Bronchus fibroblast of lung (primary cell): ENCODE measurements around the gene LONP2. TPM values are rescaled to one million over a fixed set of nuclear protein-coding genes. Genes with fewer than 3 reads are reported as not detected.

ENCODE experiments used
- total RNA-seq: library from RNA; depleted of rRNA; stranded (reverse); fragments of >200 nt; gene quantifications from 2 replicates; pipeline ENCODE4 v1.2.3, GENCODE V29; 2015

LONP2 gene
- total RNA-seq: 23.5 and 25.7 TPM in 2 replicates

DNA sequence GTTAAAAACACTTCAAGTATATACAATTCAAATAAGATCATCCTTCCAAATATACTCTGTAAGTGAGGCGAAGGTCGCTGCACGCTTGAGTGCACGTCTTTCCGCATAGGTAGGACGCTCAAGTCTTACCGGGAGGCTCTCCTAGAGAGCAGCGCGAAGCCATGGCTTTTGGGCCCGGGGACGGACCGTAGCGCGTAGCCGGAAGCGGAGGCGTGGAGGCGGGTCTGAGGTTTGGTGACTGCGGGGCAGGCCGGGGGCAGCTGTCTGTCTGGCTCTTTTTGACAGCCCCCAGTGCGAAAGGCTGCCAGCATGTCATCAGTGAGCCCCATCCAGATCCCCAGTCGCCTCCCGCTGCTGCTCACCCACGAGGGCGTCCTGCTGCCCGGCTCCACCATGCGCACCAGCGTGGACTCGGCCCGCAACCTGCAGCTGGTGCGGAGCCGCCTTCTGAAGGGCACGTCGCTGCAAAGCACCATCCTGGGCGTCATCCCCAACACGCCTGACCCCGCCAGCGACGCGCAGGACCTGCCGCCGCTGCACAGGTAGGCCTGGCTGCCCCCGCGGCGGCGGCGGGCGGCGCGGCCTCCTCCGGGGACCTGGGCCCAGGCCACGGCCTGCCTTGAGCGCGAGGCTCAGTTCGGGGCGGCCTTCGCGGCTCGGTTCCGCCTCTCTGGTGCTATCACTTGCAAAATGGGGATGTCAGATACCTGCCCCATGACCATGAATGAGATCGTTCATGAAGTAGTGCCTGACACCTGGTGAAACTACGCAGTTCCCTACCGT is at the start of gene LONP2:
Gene LONP2, plus strand, starts transcription at position 221 of the 783 bp plus-strand sequence. Its CDS starts 89 bp downstream, at position 310.

GRCh38 chr16:48247311-48247710 is 3.2 kb downstream of the LONP2 start, which contains the start of gene ABCC11:
Gene ABCC11, minus strand, starts transcription at chr16:48247539. Its CDS starts 15,618 bp downstream, at chr16:48231921.

GRCh38 chr16:48385253-48386150 is 141.4 kb downstream of the LONP2 start, which contains the start of gene SIAH1:
Gene SIAH1, minus strand, starts transcription at chr16:48385413. Its CDS starts 22,985 bp downstream, at chr16:48362428.

Other genes with a start within 250 kb of the LONP2 start
- gene ABCC12, start 88.3 kb upstream of the LONP2 start, total RNA-seq: 0.17 TPM in 1 of 2 replicates, not detected in the other
- under 0.01 TPM in 1 of 2 replicates, not detected in the other for gene ABCC11, start 3.2 kb downstream of the LONP2 start, total RNA-seq
- gene SIAH1, start 141.1 kb downstream of the LONP2 start, total RNA-seq: 17.2 and 19.3 TPM in 2 replicates